A673 (cell line): ENCODE measurements around the gene ANKS1B.

ENCODE experiments used
- EZH2 ChIP-seq: fragments of 200-600 bp; sonication (generic); IDR thresholded peaks from 2 replicates; pipeline ENCODE4 v1.6.1; 2017; ENCODE audit warnings: borderline replicate concordance, low read depth, mild to moderate bottlenecking, mixed read lengths, antibody characterized with exemption, low read length; ENCODE audit not compliant: poor library complexity, severe bottlenecking
- TF ChIP-seq, protein P1 (sequence below): fragments of 300-800, 200-600 bp; sonication (generic); conservative IDR thresholded peaks from 2 replicates; pipeline ENCODE4 v1.5.1; 2017; ENCODE audit warnings: low read depth, mild to moderate bottlenecking, antibody characterized with exemption, low read length, moderate library complexity, mixed read lengths

DNA sequence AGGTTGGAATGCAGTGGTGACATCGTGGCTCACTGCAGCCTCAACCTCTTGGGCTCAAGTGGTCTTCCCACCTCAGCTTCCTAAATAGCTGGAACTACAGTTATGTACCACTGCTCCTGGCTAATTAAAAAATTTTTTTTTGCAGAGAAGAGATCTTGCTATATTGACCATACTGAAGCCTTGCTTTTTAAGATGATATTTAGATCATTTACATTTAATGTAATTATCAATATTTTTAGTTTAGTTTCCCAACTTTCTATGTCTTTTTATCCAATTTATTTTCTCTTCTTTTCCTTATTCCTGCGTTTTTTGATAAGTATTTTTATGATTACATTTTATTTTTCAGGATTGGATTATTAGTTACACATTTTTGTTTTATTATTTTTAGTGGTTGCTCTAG is 999.6 kb downstream of the ANKS1B start:
- TF ChIP-seq, protein P1, sequence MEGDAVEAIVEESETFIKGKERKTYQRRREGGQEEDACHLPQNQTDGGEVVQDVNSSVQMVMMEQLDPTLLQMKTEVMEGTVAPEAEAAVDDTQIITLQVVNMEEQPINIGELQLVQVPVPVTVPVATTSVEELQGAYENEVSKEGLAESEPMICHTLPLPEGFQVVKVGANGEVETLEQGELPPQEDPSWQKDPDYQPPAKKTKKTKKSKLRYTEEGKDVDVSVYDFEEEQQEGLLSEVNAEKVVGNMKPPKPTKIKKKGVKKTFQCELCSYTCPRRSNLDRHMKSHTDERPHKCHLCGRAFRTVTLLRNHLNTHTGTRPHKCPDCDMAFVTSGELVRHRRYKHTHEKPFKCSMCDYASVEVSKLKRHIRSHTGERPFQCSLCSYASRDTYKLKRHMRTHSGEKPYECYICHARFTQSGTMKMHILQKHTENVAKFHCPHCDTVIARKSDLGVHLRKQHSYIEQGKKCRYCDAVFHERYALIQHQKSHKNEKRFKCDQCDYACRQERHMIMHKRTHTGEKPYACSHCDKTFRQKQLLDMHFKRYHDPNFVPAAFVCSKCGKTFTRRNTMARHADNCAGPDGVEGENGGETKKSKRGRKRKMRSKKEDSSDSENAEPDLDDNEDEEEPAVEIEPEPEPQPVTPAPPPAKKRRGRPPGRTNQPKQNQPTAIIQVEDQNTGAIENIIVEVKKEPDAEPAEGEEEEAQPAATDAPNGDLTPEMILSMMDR: no peak
- no peak for TF ChIP-seq EZH2
